NCI-H526 (cell line): ENCODE data around the gene ARID4A.
"Not testable (repeated sequence)": the region's sequence is repeated elsewhere in the genome, so short reads cannot be mapped to it uniquely, and the experiment has no call there.

Experiments
- DNase-seq, 2 experiments: peaks; one replicate each; lab custom pipeline; 2025; lab: John Stamatoyannopoulos, UW

ARID4A gene

GRCh38 chr14:58291646-58292045, 6.7 kb upstream of the ARID4A start:
- DNase-seq, result no peak

GRCh38 chr14:58292187-58292586, 6.2 kb upstream of the ARID4A start:
- no peak for DNase-seq

DNA sequence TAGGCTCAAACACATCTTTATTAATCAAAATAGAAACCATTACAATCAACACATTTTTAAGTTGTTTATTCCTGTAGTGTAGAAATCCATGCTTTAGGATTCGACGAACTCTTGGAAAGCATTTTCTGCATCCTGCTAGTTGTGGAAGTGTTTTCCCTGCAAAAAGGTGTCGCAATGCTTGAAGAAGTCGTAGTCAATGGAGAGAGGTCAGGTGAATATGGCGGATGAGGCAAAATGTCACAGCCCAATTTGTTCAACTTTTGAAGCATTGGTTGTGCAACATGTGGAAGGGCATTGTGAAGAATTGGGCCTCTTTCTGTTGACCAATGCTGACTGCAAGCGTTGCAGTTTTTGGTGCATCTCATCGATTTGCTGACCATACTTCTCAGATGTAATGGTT, 4.2 kb upstream of the ARID4A start:
- no peak for DNase-seq

DNA sequence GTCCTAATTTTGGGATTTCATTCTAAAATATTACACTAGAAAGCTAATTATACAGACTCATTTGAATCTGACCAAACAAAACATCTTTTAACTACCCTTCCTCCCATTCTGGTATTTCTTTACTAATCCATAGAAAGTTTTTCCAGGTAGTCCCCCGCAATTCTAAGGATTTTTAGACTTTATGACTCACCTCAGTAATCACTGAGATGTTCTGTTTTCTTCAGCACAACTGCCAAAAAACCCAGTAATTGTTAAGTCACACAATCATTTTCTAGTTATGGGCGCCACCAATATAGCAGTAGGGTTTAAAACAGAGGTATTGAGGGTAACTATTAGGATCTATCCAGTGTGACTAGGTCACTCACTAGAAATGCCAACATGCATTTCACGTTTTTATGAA, 1.6 kb upstream of the ARID4A start:
- DNase-seq, result no peak

DNA sequence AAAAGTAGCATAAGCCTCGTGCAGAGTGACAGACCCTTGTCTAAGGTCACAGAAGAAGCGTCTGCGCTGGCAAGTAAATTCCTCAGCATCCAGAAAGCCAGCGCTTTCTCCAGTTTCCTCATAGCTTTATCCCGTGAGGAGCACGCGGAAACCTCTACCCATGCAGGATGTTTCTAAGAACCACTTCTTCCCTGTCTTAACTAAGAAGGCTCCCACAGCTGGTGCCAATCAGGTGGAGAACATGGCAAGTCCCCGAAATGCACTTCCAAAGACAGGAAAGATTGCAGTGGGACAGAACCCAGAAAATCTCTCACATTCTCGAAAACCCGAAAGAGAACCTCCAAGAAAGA, 968 bp upstream of the ARID4A start:
- DNase-seq, result no peak

- peak; percentile 99 to 100 for DNase-seq
Measured at GRCh38 chr14:58297762-58298476, 436 bp upstream of the ARID4A start.

DNA sequence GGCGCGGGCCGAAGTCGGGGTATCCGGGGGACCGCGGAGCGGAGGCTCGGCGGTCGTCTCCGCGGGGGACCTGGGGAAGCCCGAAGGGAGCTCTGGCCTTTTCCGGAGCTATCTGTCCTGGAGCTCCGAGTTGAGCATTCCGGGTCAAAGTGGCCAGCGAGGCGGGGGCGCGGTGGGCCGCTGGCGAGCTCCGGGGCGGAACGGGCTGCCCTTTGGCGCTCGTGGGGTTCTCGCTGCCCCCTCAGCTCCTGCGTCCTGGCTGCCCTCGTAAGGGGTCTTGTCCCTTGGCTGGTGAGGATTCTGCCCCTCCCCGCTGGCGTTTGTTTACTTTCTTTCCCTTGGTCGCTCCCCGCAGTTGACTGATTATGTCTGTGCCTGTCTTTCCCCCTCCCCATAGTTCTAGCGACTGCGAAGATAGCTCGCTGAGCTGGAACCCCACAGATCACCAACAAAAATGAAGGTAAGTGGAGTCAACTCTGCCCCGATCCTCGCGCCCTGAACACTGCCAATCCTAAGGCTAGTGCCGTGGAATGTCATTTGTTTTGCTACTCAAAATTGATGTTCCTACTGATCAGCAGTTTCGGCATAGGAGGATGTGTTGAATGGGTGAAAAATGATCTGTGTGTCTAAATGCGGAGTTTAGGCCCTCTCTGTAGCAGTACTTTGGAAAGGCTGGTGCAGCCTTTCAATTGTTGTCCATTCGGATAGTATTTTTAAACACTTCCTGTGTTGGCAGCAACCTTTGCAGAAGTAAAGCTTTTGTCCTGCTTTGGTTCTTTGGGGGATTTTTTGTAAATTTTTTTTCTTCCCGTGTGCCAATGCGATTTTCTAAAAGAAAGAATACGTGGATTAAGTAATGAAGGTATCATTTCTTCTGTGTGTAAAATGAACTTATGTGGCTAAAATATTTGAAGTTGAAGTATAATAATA, 1.3 kb downstream of the ARID4A start:
- peak; percentile 28 to 40 for DNase-seq

DNA sequence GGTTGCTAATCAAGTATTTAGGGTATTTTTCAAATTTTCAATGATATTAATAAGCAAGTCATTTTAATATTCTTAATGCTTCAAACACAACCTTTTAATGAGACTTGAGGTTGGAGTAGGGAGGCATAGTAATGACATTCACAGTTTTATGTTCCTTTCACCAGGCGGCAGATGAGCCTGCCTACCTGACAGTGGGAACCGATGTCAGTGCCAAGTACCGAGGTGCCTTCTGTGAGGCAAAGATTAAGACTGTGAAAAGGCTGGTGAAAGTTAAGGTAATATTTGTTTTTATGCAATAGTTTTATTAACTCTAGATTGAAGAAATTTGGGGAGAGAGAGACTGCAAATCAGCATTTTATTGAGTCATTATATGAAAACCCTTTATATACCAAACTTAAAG, 3.1 kb downstream of the ARID4A start:
- DNase-seq, result no peak

DNA sequence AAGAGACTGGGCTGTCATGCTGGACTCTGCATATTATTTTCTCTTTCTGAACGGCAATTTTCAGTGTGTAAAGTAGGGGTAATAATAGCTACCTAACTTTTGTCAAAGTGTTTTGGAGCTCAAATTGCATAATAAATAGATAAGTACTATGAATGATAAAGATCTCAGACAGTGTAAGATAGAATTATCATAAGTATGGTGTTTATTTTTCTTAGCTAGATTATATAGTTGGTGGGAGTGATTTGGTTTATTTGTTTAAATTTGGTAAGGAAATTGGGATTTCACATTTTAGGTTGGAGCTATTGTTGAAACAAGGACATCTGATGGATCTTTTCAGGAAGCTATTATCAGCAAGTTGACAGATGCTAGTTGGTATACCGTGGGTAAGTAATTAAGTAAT, 7.4 kb downstream of the ARID4A start:
- DNase-seq, result no peak

DNA sequence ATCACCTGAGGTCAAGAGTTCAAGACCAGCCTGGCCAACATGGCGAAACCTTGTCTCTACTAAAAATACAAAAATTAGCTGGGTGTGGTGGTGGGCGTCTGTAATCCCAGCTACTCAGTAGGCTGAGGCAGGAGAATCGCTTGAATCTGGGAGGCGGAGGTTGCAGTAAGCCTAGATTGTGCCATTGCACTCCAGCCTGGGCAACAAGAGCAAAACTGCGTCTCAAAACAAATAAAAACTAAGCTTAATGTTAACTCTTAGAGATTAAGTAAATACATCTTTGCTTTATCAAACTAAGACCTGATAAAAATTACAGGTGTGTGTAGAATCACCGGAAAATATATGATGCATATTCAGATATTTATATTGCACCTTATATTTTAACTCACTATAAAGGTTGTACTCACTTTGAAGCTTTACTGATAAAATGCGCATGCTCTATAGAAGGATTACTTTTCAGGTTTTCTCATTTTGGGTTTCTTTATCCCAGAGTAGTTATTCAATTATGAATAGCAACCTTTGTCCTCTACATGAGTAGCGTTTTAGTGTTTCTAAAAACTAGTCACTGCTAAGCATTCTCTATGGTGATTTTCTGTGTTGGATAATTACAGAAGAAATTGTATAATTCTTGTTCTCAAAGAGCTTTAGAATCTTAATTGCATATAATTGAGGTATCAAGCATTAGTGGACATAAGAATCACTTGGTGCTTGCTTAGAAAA, 9.4 kb downstream of the ARID4A start:
- no peak for DNase-seq

DNA sequence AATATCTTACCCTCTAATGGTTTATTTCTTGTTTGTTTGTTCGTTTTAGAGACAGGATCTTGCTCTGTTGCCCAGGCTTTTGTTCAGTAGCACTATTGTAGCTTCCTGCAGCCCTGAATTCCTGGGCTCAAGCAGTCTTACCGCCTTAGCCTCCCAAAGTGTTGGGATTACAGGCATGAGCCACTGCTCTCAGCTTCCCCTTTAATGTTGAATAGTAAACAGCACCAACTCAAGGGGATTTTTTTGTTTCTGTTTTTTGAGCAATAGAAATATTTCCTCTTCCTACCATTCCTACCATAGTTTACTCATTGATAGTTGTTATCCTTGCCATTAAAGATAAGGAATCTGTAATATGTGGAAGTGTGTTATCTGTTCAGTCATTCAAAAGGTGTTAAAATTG, 10.7 kb downstream of the ARID4A start:
- no peak for DNase-seq

GRCh38 chr14:58313699-58314098, 15.3 kb downstream of the ARID4A start:
- no peak for DNase-seq

DNA sequence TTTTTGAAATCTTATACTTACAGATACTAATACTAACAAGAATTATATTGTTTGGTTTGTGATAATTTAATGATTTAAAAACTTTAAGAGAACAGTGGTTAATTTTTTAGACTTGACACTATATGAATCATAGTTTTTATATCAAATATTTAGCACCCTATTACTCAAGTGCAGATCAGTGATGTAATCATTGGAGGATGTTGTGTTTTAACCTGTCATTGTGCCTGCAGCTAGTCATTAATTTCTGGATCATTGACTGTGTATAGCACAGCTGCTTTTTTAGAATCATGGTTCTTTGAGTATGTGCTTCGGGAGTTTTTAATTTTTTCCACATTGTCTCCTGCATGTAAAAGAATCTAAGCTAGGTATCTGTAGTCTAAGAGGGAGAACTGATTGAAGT, 17.3 kb downstream of the ARID4A start:
- no peak for DNase-seq

DNA sequence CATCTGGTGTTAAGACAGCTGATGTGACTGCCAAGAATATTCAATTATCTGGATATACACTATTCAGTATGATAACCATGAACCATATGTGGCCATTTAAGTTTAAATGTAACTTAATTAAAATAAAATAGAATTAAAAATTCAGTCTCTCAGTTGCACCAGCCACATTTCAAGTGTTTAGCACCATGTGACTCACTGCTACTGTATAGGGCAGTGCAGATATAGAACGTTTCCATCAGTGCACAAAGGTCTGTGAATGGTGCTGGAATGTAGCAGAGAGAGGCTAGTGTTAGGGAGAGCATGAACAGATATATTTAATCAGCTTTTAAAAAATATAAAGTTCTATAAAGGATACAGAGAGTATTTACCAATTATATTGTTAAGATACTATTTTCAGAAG, 28.7 kb downstream of the ARID4A start:
- DNase-seq, result no peak

DNA sequence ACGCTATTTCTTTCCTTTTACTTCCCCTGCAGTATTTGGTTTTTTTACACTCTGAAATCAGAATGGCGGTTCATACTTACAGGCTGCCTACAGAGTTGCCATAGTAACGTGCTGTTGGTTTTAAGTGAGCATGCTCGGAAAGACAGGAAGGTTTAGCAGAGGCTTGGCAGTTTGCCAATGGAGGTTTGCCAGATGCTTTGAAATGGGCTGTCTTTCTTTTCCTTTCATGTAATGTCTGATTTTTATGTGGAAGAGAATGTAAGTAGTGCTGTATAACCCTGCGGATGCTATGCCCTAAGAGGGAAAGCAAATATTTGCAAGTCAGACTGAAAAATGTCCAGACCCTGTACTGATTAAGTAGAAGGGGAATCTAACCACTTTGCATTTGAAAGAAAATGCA, 32.8 kb downstream of the ARID4A start:
- peak; percentile 69 to 71 for DNase-seq

DNA sequence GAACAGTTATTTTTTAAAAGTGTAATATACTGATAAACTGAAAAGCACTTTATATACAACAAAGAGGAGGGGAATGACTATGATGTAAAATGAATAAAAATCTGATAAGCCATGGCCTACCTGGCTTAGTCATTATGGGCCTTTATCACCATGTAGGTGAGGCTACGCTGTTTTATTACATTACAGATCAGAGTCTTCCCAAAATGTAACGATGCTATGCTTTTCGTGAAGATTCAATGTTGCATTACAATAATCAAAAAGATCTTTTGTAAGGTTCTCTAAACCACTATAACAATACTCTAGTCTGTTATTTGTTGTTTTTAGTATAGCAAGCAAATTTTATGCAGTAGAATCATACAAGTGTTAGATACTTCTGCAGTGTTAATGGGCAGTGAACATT, 34.2 kb downstream of the ARID4A start:
- no peak for DNase-seq

DNA sequence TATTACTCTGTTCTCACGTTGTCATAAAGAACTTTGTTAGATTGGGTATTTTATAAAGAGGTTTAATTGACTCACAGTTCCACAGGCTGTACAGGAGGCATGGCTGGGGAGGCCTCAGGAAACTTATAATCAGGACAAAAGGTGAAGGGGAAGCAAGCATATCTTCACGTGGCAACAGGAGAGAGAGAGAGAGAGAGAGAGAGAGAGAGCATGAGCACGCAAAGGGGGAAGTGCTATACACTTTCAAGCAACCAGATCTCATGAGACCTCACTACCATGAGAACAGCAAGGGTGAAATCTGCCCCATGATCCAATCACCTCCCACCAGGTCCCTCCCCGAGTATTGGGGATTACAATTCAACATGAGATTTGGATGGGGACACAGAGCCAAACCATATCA, 41.3 kb downstream of the ARID4A start:
- not testable (repeated sequence) for DNase-seq

DNA sequence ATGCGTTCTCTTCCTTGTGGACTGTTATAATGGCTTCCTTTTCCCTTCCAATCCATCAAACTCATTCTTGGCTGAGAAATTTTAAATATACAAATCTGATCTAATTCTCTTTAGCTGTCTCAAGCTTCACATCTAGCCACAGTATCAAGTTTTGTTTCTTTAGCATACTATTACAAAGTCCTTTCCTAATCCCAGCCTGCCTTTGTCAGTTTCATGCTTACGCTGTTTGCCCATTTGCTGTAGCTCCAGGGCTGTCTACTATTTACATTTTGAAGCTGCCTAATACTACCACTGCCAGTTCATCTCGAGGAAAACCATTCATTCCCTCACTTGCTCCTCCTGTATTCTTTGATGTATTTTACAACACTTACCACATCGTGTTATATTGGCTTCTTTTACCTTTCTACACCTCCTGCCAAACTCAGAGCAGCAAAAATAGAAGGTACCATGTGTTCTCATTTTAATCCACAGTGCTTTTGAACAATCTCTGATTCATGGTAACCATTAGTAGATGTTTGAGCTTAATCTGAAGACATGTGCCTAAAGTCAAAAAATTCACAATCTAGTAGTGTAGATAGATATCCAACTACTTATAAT, 42.9 kb downstream of the ARID4A start:
- DNase-seq, result no peak

GRCh38 chr14:58343535-58343934, 45.2 kb downstream of the ARID4A start:
- DNase-seq, result not testable (repeated sequence)

DNA sequence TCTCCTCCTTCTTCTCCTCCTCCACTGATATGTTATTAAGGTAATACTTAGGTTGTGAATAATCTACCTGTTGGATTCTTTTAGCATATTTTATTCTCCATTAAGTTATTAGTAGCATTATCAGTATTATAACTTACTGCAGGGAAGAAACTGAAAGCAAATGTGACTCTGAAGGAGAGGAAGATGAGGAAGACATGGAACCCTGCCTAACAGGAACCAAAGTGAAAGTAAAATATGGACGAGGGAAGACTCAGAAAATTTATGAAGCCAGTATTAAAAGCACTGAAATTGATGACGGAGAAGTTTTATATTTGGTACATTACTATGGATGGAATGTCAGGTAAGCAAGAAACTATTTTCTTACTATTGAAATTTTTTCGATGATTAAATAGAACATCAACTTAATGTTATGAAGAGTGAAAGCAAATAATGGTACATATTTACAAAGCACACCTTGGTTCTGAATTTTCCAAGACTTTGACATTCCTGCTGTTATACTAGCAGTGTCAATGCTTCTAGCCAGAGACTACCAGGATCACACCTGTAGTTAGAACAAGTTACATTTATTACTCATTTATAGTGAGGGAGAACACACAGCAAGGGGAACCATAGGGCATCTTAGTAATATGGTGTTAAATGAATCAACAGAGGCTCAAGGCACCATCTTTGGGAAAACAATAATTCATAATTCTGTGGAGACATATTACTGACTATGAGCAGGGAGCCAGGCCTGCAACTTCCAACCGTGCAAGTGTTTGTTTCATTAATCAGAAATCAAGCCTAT, 55.4 kb downstream of the ARID4A start:
- no peak for DNase-seq

DNA sequence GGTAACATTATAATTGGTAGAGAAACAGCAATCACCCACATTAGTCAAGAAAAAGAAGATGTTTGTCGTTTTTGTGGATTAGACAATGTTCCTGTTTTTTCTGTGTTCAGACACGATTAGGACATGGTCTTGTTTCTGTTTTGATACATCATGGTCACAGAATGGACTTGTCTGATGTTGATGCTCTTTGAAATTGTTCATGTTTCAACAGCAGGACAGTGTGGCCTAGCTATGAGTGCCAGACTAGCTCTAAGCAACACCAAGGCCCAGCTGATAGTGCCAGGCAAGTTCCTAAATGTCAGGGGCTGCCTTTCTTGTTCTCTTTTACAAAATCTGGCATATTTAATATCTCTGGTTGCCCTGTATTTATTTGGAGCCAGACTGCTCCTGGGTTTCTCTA, 56.5 kb downstream of the ARID4A start:
- no peak for DNase-seq

GRCh38 chr14:58356268-58356667, 57.9 kb downstream of the ARID4A start:
- DNase-seq, result no peak
